K562 (cell line): ENCODE results near the gene GNGT2. TPM values are rescaled to one million over a fixed set of nuclear protein-coding genes. Genes with fewer than 3 reads are reported as not detected.
A peak's percentile ranks its signal among the peaks of the same experiment; 100 is the strongest.

ENCODE experiments used
- E2F8 ChIP-seq: fragments of 450-650 bp; IDR thresholded peaks from 2 replicates; pipeline ENCODE4 v1.7.1; 2018; ENCODE audit warnings: mild to moderate bottlenecking, low read depth; ENCODE audit not compliant: partially characterized antibody
- GABPA ChIP-seq: fragments of 200-800 bp; sonication (Bioruptor generic); conservative IDR thresholded peaks from 2 replicates; pipeline ENCODE4 v1.6.1; 2016; ENCODE audit warnings: low read depth, missing genetic modification characterization, missing compliant biosample characterization
- MIER1 ChIP-seq: fragments of 450-650 bp; IDR thresholded peaks from 2 replicates; pipeline ENCODE4 v1.6.1; 2016; ENCODE audit warnings: antibody characterized with exemption, mild to moderate bottlenecking, low read depth
- NCOR1 ChIP-seq: fragments of 450-650 bp; IDR thresholded peaks from 2 replicates; pipeline ENCODE4 v1.6.1; 2016; ENCODE audit warnings: mild to moderate bottlenecking, moderate library complexity
- NFATC3 ChIP-seq: fragments of 450-650 bp; IDR thresholded peaks from 2 replicates; pipeline ENCODE4 v1.6.1; 2017; ENCODE audit warnings: mild to moderate bottlenecking
- NONO ChIP-seq, 2 experiments: fragments of 200-400 bp in 1 of 2; fragments of 450-650 bp in 1 of 2; formaldehyde crosslinking in 1 of 2; IDR thresholded peaks; 2 replicates each; pipeline ENCODE4 v1.6.1; 2017; ENCODE audit warnings: low read depth in 2 of 2, mild to moderate bottlenecking in 2 of 2, moderate library complexity in 2 of 2, low read length in 1 of 2
- NR3C1 ChIP-seq: sonication (generic); formaldehyde crosslinking; IDR thresholded peaks from 2 replicates; pipeline ENCODE4 v1.8.1; 2022; ENCODE audit warnings: missing genetic modification reagents
- POU5F1 ChIP-seq: fragments of 150-350 bp; IDR thresholded peaks from 2 replicates; pipeline ENCODE4 v1.6.1; 2014; ENCODE audit warnings: borderline replicate concordance, low read length, low read depth, mild to moderate bottlenecking; ENCODE audit not compliant: partially characterized antibody
- RFX5 ChIP-seq: IDR thresholded peaks from 2 replicates; pipeline ENCODE4 v1.6.1; 2011; ENCODE audit warnings: low read depth, mild to moderate bottlenecking, improper control_type of control experiment, low read length
- ZNF318 ChIP-seq, 2 experiments: fragments of 450-650 bp; IDR thresholded peaks; 2 replicates each; pipeline ENCODE4 v1.6.1; 2016; ENCODE audit warnings: mild to moderate bottlenecking in 2 of 2, borderline replicate concordance in 1 of 2, low read depth in 1 of 2, moderate library complexity in 1 of 2
- ZNF518B ChIP-seq: fragments of 250-450 bp; sonication (Bioruptor Pico); IDR thresholded peaks from 2 replicates; pipeline ENCODE4 v1.5.0; 2021; ENCODE audit warnings: mild to moderate bottlenecking, moderate library complexity
- polyA plus RNA-seq, 8 experiments: library from polyadenylated mRNA; depleted of rRNA in 4 of 8; stranded (reverse) in 5 of 8; unstranded in 3 of 8; fragments of >200 nt; fragmentation: Nextera tagmentation in 2 of 8; fragmentation: Illumina TruSeq in 1 of 8; extraction: Ambion mirVana in 2 of 8; extraction: Trizol in 1 of 8; gene quantifications; 2 replicates each; pipeline versions ENCODE4 v1.2.1 to v1.2.3, GENCODE V29; 2011 to 2014; ENCODE audit warnings: inconsistent platforms in 1 of 8, missing spikeins in 1 of 8
- total RNA-seq, 7 experiments: library from RNA; depleted of rRNA in 6 of 7; stranded (reverse); fragments of >200 nt in 6 of 7; fragmentation: Illumina TruSeq in 2 of 7; extraction: Trizol in 2 of 7; gene quantifications; 2 replicates each; pipeline versions ENCODE4 v1.2.1 to v1.2.3, GENCODE V29; 2011 to 2021; ENCODE audit warnings: low replicate concordance in 1 of 7

GNGT2 gene
- total and polyA plus RNA-seq, 9 of the 15 experiments (the other 6 are each of a cell fraction or from before 2014, with no cell fraction given), result not detected

- TF ChIP-seq ZNF518B (CRISPR knock-in tag) (no peak), ZNF318 (IDR thresholded peaks at IDR 0.05; ENCODE audit: borderline replicate concordance in 1 of 2, low read depth in 1 of 2) (0 out of 4 replicates have a peak, but pooled peaks of 1 of the 2 experiments have one; percentile 44), NONO (IDR thresholded peaks at IDR 0.05; ENCODE audit: low read depth in 2 of 2, low read length in 1 of 2) (no peak), NCOR1 (no peak), MIER1 (peak; percentile 86), RFX5 (no peak), GABPA (0 out of 2 replicates have a peak, but pooled peaks have one; percentile 31), NR3C1 (CRISPR knock-in tag) (no peak), NFATC3 (peak; percentile 77; the same call in 1 of the 2 replicates), POU5F1 (no peak), E2F8 (peak; percentile 25)
Observed at GRCh38 chr17:49193513-49194296, 16.7 kb downstream of the GNGT2 start (continued).
